Amniotic epithelial cell (primary cell): ENCODE data around the gene TAOK1.

Source experiments
- DNase-seq: peaks from one replicate; pipeline ENCODE4 v3.0.0-alpha.2; 2010; ENCODE audit warnings: low read depth

TAOK1 gene

DNA sequence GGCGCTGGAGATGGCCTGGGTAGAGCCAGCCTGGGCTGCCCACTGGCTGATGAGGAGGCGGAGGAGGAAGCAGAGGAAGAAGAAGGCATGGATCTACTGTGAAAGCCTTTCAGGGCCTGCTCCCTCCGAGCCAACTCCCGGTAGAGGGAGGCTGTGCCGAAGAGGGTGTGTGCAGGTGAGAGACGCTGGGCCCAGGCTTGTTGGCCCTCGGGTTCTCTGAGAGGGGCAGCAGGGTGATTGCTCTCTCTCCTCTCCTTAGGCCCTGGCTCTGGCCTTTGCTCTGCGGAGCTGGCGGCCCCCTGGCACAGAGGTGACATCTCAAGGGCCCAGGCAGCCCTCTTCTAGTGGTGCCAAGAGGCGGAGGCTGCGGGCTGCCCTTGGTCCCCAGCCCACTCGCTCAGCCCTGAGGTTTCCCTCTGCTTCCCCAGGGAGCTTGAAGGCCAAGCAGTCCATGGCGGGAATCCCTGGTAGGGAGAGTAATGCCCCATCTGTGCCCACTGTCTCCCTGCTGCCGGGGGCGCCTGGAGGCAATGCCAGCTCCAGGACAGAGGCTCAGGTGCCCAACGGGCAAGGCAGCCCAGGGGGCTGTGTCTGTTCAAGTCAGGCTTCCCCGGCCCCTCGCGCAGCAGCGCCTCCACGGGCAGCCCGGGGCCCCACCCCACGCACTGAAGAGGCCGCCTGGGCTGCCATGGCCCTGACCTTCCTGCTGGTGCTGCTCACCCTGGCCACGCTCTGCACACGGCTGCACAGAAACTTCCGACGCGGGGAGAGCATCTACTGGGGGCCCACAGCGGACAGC lies 181.9 kb downstream of the TAOK1 start:
- no peak for DNase-seq

DNA sequence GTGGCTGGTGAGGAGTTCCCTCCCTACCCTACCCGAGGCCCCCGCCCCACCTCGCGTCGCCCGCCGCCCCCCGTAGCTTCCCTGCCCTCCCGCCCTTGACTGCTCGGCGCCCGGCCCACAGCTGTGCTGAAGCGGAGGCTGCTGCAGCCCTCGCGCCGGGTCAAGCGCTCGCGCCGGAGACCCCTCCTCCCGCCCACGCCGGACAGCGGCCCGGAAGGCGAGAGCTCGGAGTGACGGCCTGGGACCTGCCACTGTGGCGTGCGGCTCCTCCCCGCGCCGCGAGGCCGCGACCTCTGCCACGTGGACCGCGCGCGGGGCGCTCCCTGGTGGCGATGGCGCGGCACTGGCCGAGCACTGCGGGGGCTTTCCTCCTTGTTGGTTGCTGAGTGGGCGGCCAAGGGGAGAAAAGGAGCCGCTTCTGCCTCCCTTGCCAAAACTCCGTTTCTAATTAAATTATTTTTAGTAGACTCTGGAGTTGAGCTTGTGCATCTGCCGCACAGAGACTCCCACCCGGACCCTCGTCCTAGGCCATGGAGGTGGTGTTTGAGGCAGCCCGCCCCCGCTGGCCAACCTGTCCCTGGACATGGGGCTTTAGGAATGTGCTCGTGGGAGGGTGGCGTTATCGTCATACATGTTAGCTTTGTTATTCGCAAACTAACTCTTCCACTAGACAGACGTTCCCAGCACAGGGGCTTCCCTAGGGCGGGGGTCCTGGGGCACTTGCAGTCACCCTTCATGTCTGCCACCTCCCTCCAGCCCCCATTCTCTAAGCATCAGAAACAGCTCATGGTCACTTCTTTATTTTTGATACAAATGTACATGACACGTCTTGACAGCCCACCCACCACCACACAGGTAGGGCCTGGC lies 182.8 kb downstream of the TAOK1 start:
- peak; percentile 44 for DNase-seq

DNA sequence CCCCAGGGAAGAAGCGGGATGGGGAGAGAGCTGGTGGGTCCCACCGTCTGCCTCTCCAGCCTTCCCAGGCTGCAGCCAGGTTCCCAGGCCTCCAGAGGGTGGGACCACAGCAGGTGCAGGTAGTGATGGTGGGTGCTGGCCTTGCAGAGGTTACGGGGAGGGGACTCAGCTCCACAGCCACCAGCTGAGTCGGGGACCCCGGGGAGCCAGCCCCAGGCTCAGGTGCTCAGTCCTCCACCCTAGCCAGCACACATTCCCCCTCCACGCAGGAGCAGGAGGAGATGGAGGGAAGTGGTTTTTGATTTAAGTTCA lies 183.4 kb downstream of the TAOK1 start:
- DNase-seq: no peak

DNA sequence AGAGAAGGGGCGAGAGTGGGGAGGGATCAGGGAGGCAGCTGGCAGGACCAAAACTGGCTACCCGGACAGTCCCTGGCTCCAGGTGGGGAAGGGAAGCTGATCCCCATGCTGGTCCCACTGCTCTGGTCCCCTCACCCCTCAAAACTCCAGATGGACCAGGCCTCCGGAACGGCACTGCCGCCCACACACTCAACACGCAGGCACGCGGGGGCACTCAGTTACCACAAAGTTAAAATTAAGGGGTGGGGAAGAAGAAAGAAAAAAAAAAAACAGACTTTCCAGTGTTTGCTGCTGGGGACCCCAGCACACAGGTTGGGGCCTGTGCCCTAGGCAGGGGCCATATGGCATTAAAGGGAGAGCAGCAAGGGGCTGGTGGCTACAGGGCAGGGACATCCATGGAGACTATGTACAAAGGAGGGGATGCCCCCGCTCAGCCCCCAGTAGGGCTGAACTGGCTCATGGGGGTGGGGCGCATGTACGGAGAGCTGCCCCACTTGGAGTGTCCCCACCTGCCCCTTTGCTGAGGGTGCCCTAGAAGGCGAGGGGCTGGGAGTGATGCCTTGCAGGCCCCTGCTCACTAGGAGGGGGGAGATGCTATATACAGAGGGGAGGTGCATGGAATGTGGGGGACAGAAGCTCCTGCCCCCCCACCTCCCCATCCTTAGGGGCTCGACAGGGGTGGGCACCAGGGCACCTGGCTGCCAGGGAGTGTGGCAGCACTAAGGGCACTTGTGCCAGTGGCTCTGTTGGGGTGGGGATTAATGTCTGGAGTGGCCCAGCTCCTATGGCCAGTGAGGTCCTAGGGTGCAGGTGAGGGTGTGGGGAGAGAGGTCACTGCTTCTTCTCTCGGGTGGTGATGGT lies 183.9 kb downstream of the TAOK1 start:
- no peak for DNase-seq

DNA sequence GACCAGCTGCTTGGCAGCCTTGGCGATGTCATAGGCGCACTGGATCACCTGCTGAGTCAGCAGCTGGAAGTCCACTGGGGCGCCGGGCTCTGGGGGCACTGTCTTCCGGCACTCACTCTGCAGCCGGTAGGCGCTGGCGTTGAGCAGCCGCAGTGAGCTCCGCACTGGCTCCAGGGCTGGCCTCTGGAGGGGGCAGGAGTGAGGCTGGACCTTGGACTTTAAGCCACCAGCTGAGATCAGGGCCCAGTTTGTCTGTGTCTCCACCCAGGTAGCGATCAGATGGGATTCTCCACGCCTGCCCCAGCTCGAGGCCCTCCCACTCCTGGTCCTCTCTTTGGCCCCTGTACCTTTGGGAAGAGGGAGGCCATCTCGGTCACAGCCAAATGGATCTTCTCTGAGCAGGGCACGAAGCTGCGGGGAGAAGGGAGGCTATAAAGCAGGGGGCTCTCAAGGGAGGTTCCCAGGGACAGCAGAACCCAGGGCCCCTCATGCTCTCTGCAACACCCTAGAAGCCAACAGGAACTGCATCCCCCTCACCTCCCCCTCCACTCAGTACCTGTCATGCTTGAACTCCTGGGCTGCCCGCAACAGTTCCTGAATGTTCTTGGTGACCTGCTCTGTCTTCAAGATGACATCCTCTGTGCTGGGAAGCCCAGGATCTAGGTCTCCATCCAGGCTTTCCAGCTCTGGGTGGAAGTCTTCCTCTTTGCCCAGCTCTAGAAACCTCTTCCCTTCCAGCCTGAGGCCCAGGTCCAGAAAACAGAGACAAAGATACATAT lies 184.8 kb downstream of the TAOK1 start:
- DNase-seq: no peak

DNA sequence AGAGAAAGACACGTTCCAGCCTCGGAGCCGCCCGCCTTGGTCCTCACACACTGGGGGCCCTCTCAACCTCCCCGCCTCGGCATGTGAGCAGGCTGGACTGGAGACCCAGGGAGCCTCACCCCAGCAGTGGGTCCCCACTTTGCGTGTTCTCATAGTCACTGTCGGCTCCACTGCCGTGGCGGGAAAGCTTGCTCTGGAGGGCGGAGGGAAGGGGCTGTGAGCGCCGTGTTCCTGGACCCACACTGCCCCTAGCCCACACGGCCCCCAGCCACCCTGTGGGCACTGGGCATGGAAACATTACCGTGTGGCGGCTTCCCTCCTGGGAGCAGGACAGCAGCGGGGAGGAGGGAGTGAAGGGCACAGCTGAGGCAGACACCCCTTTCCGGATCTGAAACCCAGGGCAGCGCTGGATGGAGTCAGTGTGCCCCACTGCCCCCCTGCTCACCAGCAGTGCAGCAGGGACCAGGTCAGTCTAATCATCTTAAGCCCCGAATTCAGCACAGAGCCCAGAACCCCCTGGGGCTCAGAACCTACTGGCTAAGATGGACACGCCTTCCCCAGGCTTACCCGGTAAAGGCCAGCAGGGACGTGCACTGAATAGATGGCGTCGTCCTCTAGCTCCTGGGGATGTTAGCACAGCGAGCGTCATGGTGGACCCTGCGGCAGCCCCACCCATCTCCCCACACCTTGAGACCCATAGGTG lies 185.5 kb downstream of the TAOK1 start:
- no peak for DNase-seq

DNA sequence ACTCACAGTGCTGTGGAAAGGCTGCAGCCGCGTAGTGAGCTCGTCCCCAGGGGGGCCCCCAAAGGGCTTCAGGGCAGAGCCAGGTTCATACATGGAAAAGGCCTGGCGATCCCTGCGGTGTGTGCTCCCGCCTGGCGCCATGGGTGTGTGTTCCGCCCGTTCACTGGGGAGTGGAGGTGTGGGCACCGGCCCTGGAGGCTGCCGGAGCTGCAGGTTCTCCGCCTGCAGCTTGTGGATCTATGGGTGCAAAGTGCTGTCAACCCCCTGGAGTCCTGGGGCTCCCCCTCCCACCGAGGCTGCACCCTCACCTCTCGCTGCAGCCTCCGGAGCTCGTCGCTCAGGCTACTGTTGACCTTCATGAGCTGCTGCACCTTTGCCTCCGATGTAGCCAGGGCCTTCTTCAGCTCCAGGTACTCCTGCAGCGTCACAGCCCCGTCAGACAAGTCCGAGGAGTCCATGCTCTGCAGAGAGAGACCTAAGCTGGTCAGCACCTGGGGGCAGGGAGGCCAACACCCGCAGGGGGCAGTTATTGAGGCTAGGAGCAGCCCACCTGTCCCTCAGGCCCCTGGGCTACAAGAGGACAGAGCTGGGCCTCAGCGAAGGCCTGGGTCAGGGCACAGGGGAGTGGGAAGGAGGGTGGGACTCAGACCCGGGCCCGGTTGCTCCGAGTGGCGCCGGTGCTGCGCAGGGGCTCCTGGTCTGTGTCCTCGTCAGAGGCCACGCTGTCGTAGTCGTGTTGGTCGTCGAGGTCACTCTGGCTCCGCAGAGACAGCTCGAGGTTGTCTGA lies 186.2 kb downstream of the TAOK1 start:
- no peak for DNase-seq

DNA sequence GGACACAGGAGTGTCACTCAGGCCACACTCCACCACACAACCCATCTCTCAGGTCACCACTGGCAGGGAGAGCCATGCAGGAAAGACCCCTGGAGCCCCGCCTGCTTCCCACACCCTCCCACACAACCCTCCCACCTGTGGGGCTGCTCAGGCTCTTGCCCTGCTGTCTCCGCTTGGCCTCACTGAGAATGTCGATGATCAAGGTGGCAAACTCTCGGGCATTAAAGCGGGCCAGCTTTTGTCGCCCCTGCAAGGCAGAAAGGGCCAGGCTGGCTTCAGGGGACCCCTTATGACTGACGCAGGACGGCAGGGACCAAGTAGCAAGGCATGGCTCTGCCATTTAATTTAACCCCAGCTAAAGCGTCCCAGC lies 186.8 kb downstream of the TAOK1 start:
- no peak for DNase-seq

DNA sequence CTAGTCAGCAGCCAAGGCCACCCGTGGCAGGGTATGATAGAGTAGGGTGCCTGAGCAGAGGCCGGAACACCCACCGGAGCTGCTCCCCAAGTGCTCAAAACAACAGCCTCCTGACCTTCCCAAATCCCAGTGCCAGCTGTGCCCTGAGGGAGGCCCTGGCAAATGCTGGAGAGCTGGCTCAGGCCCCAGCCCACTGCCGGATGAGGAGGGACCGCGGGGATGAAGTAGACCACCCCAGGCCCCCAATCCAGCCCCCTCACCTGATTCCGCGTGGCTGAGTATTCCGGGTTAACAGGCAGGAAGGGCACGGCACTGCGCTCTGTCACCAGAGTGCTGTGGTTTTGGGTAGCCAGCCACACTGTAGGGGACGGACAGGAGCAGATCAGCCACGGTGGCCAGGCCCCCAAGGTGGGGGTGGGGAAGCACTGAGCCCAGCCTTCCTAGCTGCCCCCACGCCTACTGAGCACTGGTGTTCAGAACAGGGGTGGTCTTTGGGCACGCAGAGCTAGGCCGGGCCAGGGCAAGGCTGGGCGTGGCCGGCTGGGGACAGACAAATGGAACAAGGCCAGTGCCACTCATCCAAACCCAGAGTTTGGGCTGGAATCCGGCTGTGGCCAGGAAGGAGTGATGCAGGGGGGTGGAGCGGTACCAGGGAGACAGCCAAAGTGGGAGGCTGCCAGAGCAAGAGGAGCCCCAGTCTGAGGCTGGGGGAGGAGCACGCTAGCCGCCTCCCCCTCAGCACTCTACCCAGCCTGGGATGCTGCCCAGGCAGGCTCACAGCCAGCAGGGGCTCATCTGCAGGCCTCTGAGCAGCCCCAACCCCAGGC lies 187.4 kb downstream of the TAOK1 start:
- DNase-seq: no peak

DNA sequence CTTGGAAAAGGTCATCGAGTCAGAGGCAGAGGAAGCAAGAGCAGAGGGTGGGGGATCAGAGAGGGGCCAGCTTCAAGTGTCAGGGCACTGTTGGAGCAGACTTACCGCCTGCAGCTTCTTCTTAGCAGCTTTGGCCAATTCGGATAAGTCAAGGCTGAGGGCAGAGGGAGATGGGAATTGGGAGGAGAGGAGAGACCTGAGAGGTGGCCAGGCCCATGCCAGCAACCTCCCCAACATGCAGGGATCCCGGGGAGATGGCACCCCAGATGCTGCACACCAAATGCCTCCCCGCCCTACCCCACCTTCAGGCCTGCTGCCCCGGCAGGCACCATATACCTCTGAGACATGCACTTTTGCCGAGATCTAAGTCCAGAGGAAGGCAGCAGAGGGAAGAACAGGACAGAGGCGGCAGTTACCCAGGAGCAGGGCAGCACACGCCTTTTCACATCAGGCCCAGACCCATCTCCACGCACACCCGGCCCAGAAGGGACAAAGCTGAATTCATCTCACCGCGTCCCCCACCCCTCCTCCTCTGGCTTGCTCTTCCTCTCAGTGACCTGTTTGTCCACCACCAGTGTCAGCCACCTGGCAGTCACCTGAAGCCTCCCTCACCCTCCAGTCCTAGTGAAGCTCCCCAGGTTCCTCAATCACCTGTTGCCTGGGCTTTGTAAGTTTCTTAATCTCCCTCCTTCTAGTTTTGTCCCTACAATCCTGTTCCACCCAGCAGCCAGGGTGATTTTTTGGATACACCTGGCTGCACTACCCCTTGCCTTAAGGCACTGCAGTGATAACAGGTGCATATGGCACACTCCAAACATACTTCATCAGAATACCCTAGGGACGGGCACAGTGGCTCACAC lies 188.7 kb downstream of the TAOK1 start:
- DNase-seq: no peak

DNA sequence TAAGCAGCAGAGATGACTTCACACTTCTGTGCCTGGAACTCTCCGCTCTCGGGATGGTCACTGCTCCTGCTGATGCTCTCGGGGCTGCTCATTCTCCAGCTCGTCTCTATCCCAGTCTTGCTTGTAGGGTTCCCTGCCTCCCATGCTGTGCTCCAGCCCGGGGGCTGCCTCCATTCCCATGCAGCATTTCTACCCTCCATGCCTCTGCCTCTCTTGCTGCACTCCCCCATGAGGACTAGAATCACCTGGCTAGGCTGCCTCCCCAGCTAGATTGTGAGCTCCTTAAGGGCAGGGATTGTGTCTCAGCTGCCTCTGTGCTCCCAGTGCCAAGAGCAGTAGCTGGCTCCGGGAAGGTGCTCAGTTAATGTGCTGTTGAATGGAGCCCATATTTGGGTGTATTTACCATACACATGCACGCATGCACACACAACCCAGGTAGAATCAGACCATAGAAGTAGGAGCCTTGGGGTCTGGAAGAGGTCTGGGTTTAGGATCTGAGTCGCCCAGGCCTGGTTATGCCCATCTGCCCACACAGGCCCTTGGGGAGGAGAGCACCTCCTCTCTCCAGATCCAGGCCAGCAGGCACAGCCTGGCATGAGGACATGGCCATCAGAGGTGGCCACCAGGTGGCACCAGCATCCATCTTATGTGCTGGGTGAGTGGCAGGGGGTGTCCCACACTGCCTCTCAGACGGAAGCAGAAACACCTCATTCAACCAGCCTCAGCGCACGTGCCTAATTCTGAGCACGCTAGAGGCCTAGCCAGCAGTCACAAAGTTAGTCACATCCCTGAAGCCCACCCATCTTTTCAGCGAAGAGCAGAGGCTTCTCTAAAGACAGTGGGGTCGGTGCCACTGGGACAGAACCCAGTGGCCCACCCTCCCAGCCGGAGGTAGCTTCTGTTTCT lies 190.0 kb downstream of the TAOK1 start:
- DNase-seq: peak; percentile 67

DNA sequence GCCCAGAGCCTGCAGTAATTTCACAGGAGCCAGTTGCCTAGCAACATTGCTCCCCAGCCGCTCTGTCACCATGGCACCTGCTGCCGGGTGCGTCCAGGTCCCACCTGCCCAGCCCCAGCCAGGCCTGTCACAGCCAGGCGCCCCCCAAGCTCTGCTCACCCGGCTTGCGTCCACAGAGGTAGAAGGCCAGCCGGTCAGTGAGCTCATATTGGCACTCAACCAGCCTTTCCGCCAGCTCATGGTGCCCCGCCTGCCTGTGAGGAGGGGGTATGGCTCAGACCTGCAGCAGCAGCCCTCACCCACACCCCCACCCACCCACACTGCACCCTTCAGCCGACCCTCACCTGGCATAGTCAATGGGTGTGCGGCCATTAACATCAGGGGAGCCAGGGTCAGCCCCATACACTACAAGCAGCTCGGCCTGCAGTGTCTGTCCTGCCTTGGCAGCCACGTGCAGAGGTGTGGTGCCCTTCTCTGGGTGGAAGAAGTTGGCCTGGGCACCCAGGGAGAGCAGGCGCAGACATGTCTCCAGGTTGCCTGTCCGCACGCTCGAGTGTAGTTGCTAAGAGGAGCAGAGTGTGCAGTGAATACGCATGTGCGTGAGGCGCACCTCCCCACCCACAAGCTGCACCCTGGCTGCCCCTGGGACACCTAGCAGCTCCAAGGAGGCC lies 191.6 kb downstream of the TAOK1 start:
- no peak for DNase-seq

DNA sequence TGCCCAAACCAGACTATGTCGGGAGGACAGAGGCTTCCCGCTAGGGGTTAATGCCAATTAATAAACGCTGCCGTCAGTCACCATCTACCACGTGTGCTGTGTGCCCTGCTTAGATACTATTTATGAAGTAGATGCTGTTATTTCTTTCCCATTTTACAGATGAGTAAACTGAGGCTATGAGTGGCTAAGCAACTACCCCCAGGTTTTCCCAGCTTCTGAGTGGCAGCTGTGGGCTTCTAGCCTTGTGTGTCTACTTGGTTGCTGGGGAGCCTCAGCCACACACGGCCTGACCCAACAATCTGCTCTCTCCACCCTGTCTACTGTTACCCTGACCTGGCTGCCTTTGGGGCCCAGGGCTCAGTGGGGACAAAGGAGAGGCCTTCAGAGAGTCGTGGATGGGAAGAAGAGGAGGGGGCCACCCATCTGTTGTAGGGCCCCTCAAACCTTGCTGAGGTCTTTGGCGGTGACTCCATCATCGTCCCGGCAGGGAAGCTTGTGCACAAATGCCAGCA lies 192.1 kb downstream of the TAOK1 start:
- no peak for DNase-seq

DNA sequence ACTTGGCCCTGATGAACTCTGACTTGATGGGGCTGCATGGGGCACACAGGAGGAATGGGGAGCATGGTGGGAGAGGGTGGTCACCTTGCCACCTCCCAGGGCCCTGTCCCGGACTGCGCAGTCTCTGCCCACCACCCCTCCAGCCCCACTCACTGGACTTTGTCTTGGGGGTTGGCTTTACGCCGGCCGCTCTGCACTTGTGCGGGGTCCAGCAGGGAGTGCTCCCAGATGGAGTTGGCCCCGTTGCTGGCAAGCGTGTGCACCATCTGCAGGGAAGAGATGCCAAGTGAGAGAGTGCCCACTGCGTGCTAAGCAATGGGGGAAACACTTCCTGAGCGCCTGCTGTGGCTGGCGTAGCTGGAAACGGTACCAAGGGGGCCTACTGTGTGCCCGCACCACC lies 192.6 kb downstream of the TAOK1 start:
- DNase-seq: no peak

DNA sequence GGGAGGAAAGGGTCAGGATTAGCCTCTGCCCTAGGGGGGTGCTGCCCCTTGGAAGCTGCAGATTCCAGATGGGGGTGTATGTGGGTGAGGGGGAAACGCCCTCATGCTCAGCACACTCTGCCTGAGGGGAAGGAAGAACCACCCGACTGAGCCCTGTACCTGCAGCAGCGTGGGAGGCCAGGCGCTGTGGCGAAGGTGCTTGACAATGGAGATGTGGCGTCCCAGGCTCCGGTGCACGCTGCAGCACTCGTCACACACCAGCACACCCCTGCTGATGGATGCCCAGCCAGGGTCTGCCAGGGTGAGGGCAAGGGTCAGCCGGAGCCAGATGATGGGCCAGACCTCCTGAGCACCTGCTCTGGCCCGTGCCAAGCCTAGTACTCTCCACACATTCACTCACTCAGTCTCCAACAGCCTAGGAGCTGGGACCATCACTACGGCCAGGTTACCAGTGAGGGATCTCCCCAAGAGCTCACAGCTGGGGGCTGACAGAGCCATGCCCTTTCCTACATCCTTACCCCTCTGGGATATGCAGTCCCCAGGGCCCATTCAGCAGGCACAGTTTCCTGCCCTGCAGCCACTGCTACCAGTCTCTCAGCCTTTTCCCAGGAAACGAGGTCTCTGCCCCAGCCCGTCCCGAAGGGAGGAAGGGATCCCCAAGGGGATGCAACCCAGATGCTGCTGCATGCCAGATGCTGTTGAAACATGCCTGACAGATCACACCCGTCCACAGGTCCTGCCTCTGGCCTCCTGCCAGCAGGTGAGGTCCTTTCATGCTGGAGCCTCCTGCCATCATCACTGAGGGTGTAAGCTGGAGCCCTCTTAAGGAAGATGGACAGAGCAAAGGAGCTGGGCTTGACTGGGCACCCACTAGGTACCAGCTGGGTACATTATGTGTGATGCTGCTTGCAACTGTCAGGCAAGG lies 193.4 kb downstream of the TAOK1 start:
- DNase-seq: no peak
